Uterine smooth muscle cell (primary cell): ENCODE measurements around the gene AQP9. TPM values are rescaled to one million over a fixed set of nuclear protein-coding genes. Genes with fewer than 3 reads are reported as not detected.

Experiments used
- total RNA-seq: library from RNA; depleted of rRNA; stranded (reverse); fragments of >200 nt; gene quantifications from 2 replicates; pipeline ENCODE4 v1.2.3, GENCODE V29; 2014

Gene AQP9, protein sequence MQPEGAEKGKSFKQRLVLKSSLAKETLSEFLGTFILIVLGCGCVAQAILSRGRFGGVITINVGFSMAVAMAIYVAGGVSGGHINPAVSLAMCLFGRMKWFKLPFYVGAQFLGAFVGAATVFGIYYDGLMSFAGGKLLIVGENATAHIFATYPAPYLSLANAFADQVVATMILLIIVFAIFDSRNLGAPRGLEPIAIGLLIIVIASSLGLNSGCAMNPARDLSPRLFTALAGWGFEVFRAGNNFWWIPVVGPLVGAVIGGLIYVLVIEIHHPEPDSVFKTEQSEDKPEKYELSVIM
- not detected in 2 replicates for total RNA-seq

DNA sequence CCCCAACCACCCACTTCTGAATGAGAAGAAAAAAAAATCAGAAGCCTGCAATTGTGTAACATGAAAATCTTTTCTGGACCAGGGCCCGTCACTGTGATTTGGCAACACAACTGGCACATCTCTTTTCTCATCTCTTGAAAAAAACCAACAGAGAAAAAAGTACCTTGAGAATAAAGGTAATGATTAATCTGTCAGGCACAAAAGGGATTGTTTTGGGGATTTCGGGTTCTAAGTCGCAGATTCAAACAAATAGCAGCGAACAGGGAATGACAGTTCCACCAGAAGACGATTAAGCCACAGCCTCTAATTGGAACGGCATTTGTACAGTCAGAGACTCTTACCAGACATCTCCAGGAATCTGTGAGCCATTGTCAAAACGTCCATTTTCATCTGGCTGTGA is at the start of gene AQP9:
Gene AQP9 (plus strand): TSS at position 276 of the 400 bp plus-strand sequence. CDS start 185 bp downstream, outside the sequence.

Other genes starting within 250 kb of the AQP9 start
- 10.9 and 14.5 TPM in 2 replicates for gene ALDH1A2, start 72.7 kb upstream of the AQP9 start, total RNA-seq